Measurements from ENCODE around the gene DIP2A. TPM values are rescaled to one million over a fixed set of nuclear protein-coding genes. Genes with fewer than 3 reads are reported as not detected.
A peak's percentile ranks its signal among the peaks of the same experiment; 100 is the strongest.

DIP2A gene
- total and polyA plus RNA-seq, 9 donors, result 20.5 to 40.3 (median 32.0) TPM

DNA sequence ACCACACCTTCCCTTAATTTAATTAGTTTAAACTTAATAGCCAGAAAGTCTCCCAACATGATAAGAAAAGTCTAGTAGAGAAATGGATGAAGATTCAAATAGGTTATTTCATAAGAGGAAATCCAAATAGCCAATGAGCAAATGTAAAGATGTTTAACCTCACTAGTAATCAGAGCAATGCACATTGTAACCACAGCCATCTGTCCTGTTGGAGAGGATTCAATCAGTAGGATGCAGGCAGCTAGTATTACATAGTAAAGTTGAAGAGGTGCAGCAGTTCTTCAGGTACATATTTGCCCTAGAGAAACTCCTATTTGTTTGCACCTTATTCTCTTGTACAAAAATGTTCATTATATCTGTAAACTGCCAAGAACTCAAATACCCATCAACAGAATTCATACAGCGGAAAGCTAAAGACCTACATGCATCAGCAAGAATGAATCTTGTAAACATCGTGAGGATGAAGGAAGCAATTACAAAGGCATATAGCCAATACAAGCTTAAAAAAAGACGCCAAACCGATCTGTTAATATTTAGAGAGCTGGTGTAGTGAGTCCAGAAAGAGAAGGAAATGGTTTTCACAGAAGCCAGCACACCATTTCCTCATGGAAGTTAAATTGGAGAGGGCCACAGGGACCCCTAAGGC lies 27.9 kb downstream of the DIP2A start:
- 90 to 98% (median 95%) methylated on average over 4 of the region's 4 CpGs for WGBS, 3 donors
- Histone ChIP-seq H3K4me1 (ENCODE audit: insufficient read depth) (peaks cover 3% of the 10 kb centered on the region), H3K27ac (no peak overlapping the region), H3K27me3 (no peaks in the 10 kb centered on the region), H3K9me3 (no peaks in the 10 kb centered on the region), H3K4me3 (no peak overlapping the region), H3K36me3 (no peaks in the 10 kb centered on the region)
- intact Hi-C loops (cut with DNase I), result no loop called here
- DNase-seq, result no peak
- TF ChIP-seq POLR2A (IDR thresholded peaks at IDR 0.05) (no peak), EP300 (IDR thresholded peaks at IDR 0.05) (no peak)
- TF ChIP-seq, protein P1, sequence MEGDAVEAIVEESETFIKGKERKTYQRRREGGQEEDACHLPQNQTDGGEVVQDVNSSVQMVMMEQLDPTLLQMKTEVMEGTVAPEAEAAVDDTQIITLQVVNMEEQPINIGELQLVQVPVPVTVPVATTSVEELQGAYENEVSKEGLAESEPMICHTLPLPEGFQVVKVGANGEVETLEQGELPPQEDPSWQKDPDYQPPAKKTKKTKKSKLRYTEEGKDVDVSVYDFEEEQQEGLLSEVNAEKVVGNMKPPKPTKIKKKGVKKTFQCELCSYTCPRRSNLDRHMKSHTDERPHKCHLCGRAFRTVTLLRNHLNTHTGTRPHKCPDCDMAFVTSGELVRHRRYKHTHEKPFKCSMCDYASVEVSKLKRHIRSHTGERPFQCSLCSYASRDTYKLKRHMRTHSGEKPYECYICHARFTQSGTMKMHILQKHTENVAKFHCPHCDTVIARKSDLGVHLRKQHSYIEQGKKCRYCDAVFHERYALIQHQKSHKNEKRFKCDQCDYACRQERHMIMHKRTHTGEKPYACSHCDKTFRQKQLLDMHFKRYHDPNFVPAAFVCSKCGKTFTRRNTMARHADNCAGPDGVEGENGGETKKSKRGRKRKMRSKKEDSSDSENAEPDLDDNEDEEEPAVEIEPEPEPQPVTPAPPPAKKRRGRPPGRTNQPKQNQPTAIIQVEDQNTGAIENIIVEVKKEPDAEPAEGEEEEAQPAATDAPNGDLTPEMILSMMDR (IDR thresholded peaks at IDR 0.05), result no peak

DNA sequence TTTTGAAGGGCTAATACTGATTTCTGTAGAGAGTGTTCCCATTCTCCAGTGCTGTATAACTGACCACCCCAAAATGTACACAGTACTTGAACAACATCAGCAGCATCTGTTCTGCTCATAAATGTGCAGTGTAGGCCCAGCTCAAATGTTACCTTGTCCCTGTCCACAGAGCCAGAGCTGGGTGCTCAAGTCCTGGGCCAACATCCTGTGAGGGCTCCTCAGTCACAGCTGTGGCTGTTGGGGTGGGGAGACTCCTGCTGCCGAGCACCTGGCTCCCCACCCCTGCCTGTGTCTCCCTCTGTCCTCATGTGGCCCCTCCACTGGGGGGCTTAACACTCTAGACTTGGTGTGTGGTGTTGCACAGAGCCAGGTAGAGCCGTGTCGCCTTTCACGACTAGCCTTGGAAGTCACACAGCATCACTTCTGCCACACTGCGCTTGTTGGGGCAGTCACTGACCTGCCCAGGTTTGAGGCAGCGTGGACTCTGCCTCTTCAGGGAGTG lies 30.5 kb downstream of the DIP2A start:
- Histone ChIP-seq H3K9me3 (no peaks in the 10 kb centered on the region), H3K27ac (peak overlapping the region in 1 of 2 donors; percentile 43), H3K27me3 (no peaks in the 10 kb centered on the region), H3K4me3 (no peak overlapping the region), H3K36me3 (no peaks in the 10 kb centered on the region), H3K4me1 (ENCODE audit: insufficient read depth) (peaks cover 3% of the 10 kb centered on the region)
- intact Hi-C loops (cut with DNase I), result no loop called here
- TF ChIP-seq, protein P1 (IDR thresholded peaks at IDR 0.05), result no peak
- TF ChIP-seq EP300 (IDR thresholded peaks at IDR 0.05), result no peak
- no peak for TF ChIP-seq POLR2A (IDR thresholded peaks at IDR 0.05)
- WGBS, 3 donors, result 63 to 89% (median 81%) methylated on average over 6 of the region's 6 CpGs
- no peak for DNase-seq

DNA sequence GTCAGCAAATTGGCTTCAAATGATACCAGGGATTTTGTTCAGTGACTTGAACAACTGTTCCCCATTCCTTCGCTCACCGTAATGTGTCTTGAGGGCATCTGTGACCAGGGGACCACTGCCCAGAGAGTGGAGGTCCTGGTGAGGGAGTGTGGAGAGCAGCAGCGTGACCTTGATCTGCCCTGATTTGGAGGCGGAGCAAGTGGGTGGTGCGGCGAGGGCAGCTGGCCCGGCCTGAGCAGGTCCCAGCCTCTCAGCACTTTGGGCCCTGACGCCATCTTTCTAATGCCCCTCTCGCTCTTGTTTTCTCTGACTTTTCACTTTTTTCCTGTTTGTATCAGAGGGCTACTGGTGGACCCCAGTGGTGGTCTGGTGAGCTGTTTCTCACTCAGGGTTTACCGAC lies 31.1 kb downstream of the DIP2A start:
- peak overlapping the region in 1 of 2 donors; percentile 42 for H3K27ac ChIP-seq
- no peaks in the 10 kb centered on the region for H3K36me3 ChIP-seq
- TF ChIP-seq, protein P1 (IDR thresholded peaks at IDR 0.05), result no peak
- TF ChIP-seq POLR2A (IDR thresholded peaks at IDR 0.05) (no peak), EP300 (IDR thresholded peaks at IDR 0.05) (no peak)
- no peak overlapping the region for H3K4me3 ChIP-seq
- intact Hi-C loops (cut with DNase I), result no loop called here
- no peaks in the 10 kb centered on the region for H3K27me3 ChIP-seq
- DNase-seq, result no peak
- no peaks in the 10 kb centered on the region for H3K9me3 ChIP-seq
- H3K4me1 ChIP-seq (ENCODE audit: insufficient read depth), result peaks cover 3% of the 10 kb centered on the region
- 58 to 83% (median 72%) methylated on average over 10 of the region's 10 CpGs for WGBS, 3 donors

DNA sequence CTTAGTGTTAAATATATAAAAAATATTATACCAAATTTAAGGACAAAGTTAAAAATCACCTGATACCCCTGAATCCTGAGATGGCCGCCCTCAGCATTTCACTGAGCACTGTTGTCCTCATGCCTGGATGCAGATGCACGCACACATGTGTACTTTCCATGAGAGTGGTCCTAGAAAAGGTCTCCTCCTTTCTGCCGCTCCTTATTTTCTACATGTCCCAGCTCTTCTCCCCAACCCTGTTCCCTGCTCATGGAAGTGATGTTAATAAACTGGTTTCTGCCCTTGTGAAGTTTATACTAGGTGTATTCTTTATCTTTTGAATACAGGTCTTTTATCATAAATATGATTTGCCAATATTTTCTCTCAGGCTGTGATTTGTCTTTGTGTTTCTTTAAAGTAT lies 32.9 kb downstream of the DIP2A start:
- 96 to 99% (median 98%) methylated on average over 3 of the region's 3 CpGs for WGBS, 3 donors
- H3K4me3 ChIP-seq, result no peak overlapping the region
- H3K4me1 ChIP-seq (ENCODE audit: insufficient read depth), result peaks cover 3% of the 10 kb centered on the region
- no peak overlapping the region for H3K27ac ChIP-seq
- H3K27me3 ChIP-seq, result no peaks in the 10 kb centered on the region
- no peaks in the 10 kb centered on the region for H3K36me3 ChIP-seq
- intact Hi-C loops (cut with DNase I), result no loop called here
- TF ChIP-seq EP300 (IDR thresholded peaks at IDR 0.05) (no peak), POLR2A (IDR thresholded peaks at IDR 0.05) (no peak)
- TF ChIP-seq, protein P1 (IDR thresholded peaks at IDR 0.05), result no peak
- no peaks in the 10 kb centered on the region for H3K9me3 ChIP-seq
- DNase-seq, result no peak

All from ovary (tissue), 9 donors.